GM20431 (cell line): ENCODE results near the gene CYFIP2.

Experiments
- in situ Hi-C: fragments of 300-500 bp; cut with MseI, MboI; formaldehyde crosslinking; loops from one replicate; pipeline ENCODE4 v1.15.0; 2020; ENCODE audit warnings: low sequenced_read_pairs; ENCODE audit not compliant: unreplicated experiment

The CYFIP2 gene

GRCh38 chr5:157347301-157348048, 81.6 kb downstream of the CYFIP2 start:
- in situ Hi-C loops, result no loop called here

- in situ Hi-C loops, result no loop called here
Measured at GRCh38 chr5:157348049-157348400, 82.1 kb downstream of the CYFIP2 start.

GRCh38 chr5:157350939-157351801, 85.2 kb downstream of the CYFIP2 start:
- in situ Hi-C loops, result no loop called here

GRCh38 chr5:157351802-157352092, 85.8 kb downstream of the CYFIP2 start:
- in situ Hi-C loops, result no loop called here

- in situ Hi-C loops, result no loop called here
Measured at GRCh38 chr5:157352756-157353340, 86.9 kb downstream of the CYFIP2 start.

- in situ Hi-C loops, result no loop called here
Measured at GRCh38 chr5:157354800-157355199, 88.9 kb downstream of the CYFIP2 start.

- in situ Hi-C loops, result no loop called here
Measured at GRCh38 chr5:157356576-157356975, 90.7 kb downstream of the CYFIP2 start.

- in situ Hi-C loops, result no loop called here
Measured at GRCh38 chr5:157357823-157358222, 91.9 kb downstream of the CYFIP2 start.

GRCh38 chr5:157358871-157359270, 92.9 kb downstream of the CYFIP2 start:
- in situ Hi-C loops, result no loop called here

- in situ Hi-C loops, result no loop called here
Measured at GRCh38 chr5:157359356-157360055, 93.6 kb downstream of the CYFIP2 start.

GRCh38 chr5:157362012-157362411, 96.1 kb downstream of the CYFIP2 start:
- in situ Hi-C loops, result no loop called here

- in situ Hi-C loops, result no loop called here
Measured at GRCh38 chr5:157362502-157362901, 96.6 kb downstream of the CYFIP2 start.

GRCh38 chr5:157362982-157363381, 97.1 kb downstream of the CYFIP2 start:
- in situ Hi-C loops, result no loop called here

- in situ Hi-C loops, result no loop called here
Measured at GRCh38 chr5:157365732-157366131, 99.8 kb downstream of the CYFIP2 start.

- in situ Hi-C loops, result no loop called here
Measured at GRCh38 chr5:157366741-157367674, 101.1 kb downstream of the CYFIP2 start.

- in situ Hi-C loops, result no loop called here
Measured at GRCh38 chr5:157369507-157369906, 103.6 kb downstream of the CYFIP2 start.

- in situ Hi-C loops, result no loop called here
Measured at GRCh38 chr5:157370967-157371366, 105.0 kb downstream of the CYFIP2 start.

- in situ Hi-C loops, result no loop called here
Measured at GRCh38 chr5:157371655-157372471, 105.9 kb downstream of the CYFIP2 start.

- in situ Hi-C loops, result no loop called here
Measured at GRCh38 chr5:157372472-157372822, 106.5 kb downstream of the CYFIP2 start.
